Parathyroid adenoma (tissue), 2 donors: ENCODE results near the gene FOXL1.

Experiments
- H2AFZ ChIP-seq: fragments of 300-600 bp; sonication (generic); one replicate; pipeline ENCODE4 v1.7.0; 2017; ENCODE audit warnings: antibody characterized with exemption, mild to moderate bottlenecking
- H3K27ac ChIP-seq: fragments of 300-600 bp; sonication (generic); one replicate; pipeline ENCODE4 v1.7.0; 2017
- H3K27me3 ChIP-seq: fragments of 300-600 bp; sonication (generic); one replicate; pipeline ENCODE4 v1.7.0; 2017; ENCODE audit warnings: low read length; ENCODE audit not compliant: control insufficient read depth, insufficient read depth
- H3K36me3 ChIP-seq: fragments of 300-600 bp; sonication (generic); one replicate; pipeline ENCODE4 v1.7.0; 2017; ENCODE audit warnings: low read length; ENCODE audit not compliant: control insufficient read depth, insufficient read depth
- H3K4me1 ChIP-seq: fragments of 300-600 bp; sonication (generic); one replicate; pipeline ENCODE4 v1.7.0; 2017; ENCODE audit warnings: control low read depth
- H3K4me2 ChIP-seq: fragments of 300-600 bp; sonication (generic); one replicate; pipeline ENCODE4 v1.7.0; 2017; ENCODE audit warnings: low read length
- H3K4me3 ChIP-seq: fragments of 300-600 bp; sonication (generic); one replicate; pipeline ENCODE4 v1.7.0; 2017; ENCODE audit warnings: low read depth, low read length
- H3K79me2 ChIP-seq: fragments of 300-600 bp; sonication (generic); one replicate; pipeline ENCODE4 v1.7.0; 2017; ENCODE audit warnings: control low read depth
- H3K9ac ChIP-seq: fragments of 300-600 bp; sonication (generic); one replicate; pipeline ENCODE4 v1.7.0; 2017; ENCODE audit warnings: mild to moderate bottlenecking
- H3K9me3 ChIP-seq: fragments of 300-600 bp; sonication (generic); one replicate; pipeline ENCODE4 v1.7.0; 2017; ENCODE audit warnings: low read length; ENCODE audit not compliant: control insufficient read depth
- TF ChIP-seq, protein P1 (sequence below): fragments of 300-600 bp; sonication (generic); IDR thresholded peaks from one replicate; pipeline ENCODE4 v1.7.0; 2017; ENCODE audit warnings: antibody characterized with exemption, mild to moderate bottlenecking
- donor health status: primary hyperparathyroidism.

The FOXL1 gene

DNA sequence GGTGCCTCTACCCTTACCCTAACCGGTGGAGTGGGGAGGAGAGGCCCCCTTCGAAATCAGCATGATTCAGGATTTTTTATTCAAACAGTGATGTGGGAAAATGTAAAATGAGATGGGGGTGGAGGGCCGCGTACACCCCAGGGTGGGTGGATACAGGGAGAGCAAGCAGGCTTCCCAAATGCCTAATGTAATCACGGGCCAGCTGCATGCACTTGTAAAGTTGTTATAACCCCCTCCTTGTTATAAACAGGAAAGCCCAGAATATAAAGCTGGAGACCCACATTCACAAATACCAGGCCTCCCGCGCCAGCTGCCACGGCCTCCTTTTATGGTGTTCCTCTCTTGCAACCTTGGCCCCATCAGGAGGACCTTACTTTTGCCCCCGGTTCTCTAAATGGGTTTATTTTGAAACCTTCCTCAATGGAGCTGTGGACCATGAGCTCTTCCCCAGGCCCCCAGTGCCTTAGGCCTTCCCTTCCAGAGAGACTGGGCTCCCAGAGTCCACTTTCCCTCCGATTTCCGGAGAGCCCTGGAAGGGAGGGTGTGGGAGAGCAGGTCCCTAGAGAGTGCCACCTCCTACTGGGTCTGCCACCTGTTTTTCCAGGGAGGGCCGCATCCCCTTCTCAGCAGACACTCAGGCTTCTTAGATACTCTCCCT, 906 bp upstream of the FOXL1 start:
- TF ChIP-seq, protein P1, sequence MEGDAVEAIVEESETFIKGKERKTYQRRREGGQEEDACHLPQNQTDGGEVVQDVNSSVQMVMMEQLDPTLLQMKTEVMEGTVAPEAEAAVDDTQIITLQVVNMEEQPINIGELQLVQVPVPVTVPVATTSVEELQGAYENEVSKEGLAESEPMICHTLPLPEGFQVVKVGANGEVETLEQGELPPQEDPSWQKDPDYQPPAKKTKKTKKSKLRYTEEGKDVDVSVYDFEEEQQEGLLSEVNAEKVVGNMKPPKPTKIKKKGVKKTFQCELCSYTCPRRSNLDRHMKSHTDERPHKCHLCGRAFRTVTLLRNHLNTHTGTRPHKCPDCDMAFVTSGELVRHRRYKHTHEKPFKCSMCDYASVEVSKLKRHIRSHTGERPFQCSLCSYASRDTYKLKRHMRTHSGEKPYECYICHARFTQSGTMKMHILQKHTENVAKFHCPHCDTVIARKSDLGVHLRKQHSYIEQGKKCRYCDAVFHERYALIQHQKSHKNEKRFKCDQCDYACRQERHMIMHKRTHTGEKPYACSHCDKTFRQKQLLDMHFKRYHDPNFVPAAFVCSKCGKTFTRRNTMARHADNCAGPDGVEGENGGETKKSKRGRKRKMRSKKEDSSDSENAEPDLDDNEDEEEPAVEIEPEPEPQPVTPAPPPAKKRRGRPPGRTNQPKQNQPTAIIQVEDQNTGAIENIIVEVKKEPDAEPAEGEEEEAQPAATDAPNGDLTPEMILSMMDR: no peak
- Histone ChIP-seq H3K79me2 (no peaks in the 10 kb centered on the region), H3K27ac (no peak overlapping the region), H3K27me3 (peaks cover 5% of the 10 kb centered on the region), H3K4me3 (no peak overlapping the region), H3K9ac (no peak overlapping the region), H3K36me3 (no peaks in the 10 kb centered on the region), H2AFZ (no peak overlapping the region), H3K4me1 (no peaks in the 10 kb centered on the region), H3K9me3 (no peaks in the 10 kb centered on the region), H3K4me2 (no peak overlapping the region)

DNA sequence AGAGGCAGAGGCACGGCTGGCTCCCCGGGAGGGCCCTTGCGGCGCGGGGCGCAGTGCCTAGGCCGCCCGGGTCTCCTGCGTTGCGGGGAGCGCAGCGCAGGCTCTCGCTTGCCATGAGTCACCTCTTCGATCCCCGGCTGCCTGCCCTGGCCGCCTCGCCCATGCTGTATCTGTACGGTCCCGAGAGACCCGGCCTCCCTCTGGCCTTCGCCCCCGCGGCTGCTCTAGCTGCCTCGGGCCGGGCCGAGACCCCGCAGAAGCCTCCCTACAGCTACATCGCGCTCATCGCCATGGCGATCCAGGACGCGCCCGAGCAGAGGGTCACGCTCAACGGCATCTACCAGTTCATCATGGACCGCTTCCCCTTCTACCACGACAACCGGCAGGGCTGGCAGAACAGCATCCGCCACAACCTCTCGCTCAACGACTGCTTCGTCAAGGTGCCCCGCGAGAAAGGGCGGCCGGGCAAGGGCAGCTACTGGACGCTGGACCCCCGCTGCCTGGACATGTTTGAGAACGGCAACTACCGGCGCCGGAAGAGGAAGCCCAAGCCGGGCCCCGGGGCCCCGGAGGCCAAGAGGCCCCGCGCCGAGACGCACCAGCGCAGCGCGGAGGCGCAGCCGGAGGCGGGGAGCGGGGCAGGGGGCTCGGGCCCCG, 390 bp downstream of the FOXL1 start:
- Histone ChIP-seq H3K9me3 (no peaks in the 10 kb centered on the region), H3K4me3 (no peak overlapping the region), H3K36me3 (no peaks in the 10 kb centered on the region), H3K27ac (no peak overlapping the region), H3K4me2 (no peak overlapping the region), H2AFZ (no peak overlapping the region), H3K9ac (no peak overlapping the region), H3K4me1 (no peaks in the 10 kb centered on the region), H3K27me3 (peaks cover 5% of the 10 kb centered on the region), H3K79me2 (no peaks in the 10 kb centered on the region)
- TF ChIP-seq, protein P1: no peak

DNA sequence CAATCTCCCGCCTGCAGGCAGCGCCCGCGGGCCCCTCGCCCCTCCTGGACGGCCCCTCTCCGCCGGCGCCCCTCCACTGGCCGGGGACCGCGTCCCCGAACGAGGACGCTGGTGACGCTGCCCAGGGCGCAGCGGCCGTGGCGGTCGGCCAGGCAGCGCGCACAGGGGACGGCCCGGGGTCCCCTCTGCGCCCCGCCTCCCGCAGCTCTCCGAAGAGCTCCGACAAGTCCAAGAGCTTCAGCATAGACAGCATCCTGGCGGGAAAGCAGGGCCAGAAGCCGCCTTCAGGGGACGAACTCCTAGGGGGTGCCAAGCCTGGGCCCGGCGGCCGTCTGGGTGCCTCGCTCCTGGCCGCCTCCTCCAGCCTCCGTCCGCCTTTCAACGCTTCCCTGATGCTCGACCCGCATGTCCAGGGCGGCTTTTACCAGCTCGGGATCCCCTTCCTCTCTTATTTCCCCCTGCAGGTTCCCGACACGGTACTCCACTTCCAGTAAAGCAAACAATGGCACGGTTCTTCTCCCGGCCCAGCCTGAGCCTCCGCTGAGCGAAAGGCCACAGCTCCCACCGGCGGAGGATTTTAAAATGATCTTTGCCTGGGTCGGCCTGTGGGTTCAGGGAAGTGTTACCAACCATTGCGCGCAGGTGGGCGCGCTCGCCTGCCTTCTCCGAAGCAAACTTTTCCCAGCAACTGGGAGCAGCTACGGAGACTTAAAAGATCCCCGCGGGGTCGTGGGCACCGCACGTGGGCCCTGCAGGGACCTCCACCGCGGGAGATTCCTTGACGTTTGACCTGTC, 1.1 kb downstream of the FOXL1 start:
- TF ChIP-seq, protein P1: no peak
- Histone ChIP-seq H3K4me2 (no peak overlapping the region), H3K4me3 (no peak overlapping the region), H3K4me1 (no peaks in the 10 kb centered on the region), H3K36me3 (no peaks in the 10 kb centered on the region), H3K27me3 (peaks cover 5% of the 10 kb centered on the region), H3K9ac (no peak overlapping the region), H2AFZ (no peak overlapping the region), H3K79me2 (no peaks in the 10 kb centered on the region), H3K27ac (no peak overlapping the region), H3K9me3 (no peaks in the 10 kb centered on the region)

DNA sequence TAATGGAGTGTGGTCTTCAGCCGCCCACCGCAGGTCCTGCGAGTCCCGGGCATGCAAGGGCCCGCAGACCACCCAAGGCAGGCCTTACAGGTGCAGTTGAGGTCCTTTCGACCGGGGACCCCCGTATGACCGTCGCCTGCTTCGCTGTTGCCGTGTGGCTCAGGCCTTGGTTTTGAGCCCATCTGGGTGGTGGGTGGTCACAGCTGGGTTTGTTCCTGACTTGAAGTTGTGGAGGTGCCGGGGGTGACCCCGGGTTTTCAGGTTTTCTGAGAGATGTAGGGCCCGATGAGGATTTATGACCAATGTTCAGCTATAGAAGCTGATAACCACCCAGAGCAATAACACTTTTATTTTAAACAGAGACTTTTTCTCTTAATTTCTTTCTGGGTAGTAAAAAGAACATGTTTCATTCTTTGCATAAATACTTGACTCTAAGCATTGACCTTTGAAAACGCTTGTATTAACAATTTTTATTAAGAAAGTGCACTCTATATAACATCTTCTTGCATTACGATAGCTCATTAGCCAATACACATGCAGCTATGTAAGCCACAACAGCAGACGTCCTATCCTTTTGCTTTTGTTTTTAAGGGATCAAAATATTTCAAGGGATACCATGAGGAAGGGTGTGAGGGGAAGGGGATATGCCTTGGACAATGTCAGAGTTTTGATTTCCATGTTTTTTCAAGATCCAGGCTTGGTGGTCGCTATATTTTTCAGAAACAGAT, 1.9 kb downstream of the FOXL1 start:
- Histone ChIP-seq H3K4me1 (no peaks in the 10 kb centered on the region), H3K27me3 (no peaks in the 10 kb centered on the region), H3K9ac (no peak overlapping the region), H3K36me3 (no peaks in the 10 kb centered on the region), H3K4me3 (no peak overlapping the region), H3K9me3 (no peaks in the 10 kb centered on the region), H3K4me2 (no peak overlapping the region), H3K79me2 (no peaks in the 10 kb centered on the region), H2AFZ (no peak overlapping the region), H3K27ac (no peak overlapping the region)
- TF ChIP-seq, protein P1: no peak
